GM18520 (cell line): ENCODE results near the gene PLEK2.
"Not testable (repeated sequence)": the region's sequence is repeated elsewhere in the genome, so short reads cannot be mapped to it uniquely, and the experiment has no call there.

Source experiments
- ATAC-seq: cut with Tn5 transposase; IDR thresholded peaks from one replicate; pipeline ENCODE4 v1.9.1; 2021; ENCODE audit not compliant: unreplicated experiment

Gene PLEK2

DNA sequence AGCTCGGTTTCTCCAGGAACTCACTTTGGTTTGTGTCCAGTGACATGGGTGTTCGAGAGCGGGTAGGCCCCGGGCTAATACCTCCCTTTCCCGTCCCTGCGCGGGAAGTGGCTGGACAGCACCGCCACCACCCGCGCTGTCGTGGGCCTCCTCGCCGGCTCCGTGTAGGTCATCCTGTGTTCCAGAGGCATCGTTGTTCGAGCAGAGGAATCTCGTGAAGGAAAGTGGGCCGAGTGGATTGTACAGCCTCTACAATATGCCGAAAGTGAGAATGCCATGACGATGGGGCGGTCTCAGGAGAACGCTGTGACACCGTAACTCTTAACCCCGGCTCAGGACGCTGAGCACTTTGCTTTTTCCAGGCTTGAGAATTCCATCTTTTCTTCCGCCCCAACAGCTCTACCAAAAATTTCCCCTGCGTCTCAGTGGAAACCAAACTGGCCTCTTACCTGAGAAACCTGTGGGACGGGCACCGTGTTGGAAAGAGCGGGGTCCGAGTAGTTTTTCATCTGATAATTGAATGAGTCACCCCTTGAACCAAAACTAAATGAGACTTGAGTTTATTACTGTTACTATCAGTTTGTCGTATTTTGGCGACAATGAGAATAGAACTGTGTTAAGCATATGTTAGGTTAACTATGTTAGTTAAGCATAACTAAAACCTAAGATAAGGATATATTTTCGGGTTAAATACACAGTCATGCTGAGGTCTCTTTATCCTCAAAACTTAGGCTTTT is 51.3 kb downstream of the PLEK2 start:
- no peak for ATAC-seq

DNA sequence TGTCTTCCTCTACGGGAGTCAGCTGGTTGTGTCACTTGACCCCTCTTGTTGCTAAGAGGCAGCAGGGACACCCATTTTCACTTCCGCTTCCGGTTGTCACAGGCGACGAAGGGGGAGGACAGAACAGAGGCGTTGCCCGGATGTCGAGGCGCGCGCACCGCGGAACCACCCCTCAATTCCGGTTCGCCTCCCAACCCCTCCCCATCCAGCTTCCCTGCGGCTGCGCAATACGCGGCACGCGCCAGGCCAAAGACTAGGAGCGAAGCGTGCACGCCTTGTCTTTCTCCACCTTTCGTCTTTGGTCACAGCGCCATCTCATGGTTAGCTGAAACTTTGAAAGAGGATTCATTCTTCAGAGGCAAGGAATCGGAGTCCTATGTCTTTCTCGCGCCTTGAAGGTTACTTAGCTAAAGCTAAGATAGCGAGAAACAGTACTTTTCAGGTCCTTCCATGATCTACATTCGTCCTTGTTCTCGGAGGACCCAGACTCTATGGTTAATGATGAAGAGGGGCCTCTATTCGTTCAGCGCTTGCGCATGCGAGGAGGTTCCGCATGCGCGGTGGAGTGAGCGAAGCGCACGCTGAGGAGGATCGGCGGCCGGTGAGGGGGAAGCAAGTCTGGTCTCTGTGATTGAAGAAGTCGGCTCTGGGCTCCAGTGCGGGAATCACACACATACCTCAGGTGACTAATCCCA is 52.0 kb downstream of the PLEK2 start, which contains the start of the genes ATP6V1D and EIF2S1:
TSS of gene ATP6V1D (minus strand) at position 30 of the 695 bp plus-strand sequence. CDS start 106 bp downstream, outside the sequence.
TSS of gene EIF2S1 (plus strand) at position 554 of the 695 bp plus-strand sequence. CDS start 4,440 bp downstream, outside the sequence.
- peak; percentile 87 for ATAC-seq

DNA sequence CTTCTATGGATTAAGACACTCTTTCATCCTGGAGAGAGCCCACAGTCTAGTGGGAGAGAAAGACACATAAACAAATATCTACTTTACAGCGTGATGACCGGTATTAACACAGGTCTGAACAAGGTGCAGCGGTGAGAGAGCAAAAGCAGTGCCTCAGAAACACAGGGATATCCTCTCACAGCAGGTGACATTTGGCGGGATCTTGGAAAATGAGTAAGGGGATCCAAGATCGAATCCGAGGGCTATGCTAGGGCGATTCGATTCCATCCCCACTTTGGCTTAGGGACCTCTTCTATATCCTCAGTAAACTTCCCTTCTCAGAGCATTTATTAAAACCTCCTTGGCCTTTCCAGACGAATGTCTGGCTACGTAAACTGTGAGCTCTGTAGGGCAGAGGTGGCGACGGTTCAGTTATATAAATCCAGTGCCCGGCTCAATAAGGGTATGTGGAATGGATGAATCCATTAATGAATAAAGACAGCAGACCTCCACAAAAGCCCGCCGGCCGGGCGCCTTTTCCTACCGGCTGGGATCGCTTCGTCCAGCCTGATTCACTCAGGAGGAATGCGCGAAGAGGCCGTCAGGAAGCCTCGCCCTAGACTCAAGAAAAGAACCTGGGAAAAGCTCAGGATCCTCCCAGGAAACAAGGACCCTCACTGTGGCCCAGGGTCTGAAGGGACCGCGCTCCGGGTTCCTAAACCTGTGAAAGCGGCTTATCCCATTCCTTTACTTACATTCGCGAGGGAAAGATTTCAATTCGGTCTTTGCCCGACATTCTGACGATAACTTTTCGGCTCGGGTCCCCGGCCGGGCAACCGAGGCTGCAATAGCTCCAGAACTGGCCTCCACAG is 52.8 kb downstream of the PLEK2 start:
- no peak for ATAC-seq

DNA sequence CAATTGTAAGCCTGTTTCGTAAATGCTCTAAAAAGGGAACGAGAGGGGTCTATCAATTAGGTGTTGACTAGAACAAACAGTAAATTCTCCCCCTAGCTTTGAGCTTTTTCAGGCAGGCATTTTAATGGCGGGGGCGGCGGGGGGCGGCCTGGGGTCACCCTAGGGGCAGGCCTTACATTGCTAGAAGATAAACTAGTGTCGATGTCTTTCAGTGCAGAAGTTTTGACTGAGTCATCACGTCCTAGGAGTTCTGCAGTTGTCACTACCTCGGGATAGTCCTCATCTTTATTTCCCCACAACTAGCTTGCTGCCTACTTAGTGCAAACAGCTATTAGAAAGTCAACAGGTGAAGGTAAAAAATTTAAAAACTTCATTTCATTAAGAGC is 54.0 kb downstream of the PLEK2 start:
- ATAC-seq = no peak

DNA sequence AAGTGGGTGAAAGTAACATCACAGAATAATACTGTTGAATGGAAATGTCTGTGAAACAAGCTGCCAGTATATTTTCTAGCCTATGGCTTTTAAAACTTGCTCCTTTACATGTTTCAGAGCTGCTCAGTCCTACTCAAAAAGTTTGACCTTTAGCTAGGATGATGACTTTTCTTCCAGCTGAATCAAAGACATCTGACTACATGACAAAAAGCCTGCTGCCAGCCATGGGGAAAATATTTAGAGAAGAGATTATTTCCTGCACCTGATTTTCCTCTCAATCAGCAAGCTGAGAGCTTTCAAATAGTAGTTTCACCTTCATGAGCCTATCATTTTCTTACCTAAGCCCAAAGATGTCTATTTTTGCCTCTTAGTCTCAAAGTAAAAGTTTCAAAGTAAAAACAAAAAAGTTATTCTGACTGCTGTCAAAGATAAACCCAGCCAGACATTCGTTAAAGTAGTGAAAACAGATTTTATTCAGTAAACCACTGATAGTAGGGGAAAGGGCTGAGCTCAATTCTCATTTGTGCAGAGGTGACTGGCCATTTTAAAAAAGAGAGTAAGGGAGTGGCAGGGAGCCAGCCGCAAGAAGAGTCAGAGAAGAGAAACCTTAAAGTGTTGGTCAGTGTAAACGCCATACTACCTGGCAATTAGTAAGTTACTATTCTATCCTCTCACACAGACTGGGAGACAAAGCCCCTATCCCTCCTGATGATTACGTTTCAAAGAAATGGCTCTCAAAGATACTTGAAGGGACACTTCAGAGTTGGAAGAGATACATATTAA is 54.6 kb downstream of the PLEK2 start:
- no peak for ATAC-seq

DNA sequence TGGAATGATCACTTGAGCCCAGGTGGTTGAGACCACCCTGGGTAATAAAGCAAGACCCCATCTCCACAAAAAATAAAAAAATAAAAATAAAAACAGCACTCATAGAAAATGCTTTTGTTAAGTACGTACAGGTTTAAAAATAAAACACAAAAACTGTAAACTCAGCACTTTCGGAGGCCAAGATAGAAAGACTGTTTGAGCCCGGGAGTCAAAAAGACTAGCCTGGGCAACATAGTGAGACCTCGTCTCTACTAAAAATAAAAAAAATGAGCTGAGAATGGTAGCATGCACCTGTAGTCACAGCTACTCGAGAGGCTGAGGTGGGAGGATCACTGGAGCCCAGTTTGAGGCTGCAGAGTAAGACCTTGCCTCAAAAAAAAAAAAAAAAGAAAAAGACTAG is 59.9 kb downstream of the PLEK2 start:
- no peak for ATAC-seq

DNA sequence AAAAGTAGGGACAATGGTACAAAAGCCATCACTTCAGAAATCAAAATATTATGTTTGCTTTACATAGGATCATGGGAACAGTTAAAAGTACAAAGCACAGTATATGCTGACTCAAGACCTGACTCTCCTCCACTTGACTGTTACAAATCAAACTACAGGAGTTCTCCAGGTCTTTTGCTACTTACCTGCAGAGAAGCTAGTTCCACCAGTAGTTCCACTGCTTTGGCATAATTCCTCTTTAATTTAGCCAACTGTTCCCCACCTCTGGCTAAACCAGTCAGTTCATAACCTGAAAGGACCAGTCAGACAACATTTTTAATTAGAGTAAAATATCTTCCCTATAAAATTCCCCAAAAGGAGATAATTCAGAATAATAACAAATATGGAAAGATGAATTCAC is 66.4 kb downstream of the PLEK2 start:
- no peak for ATAC-seq

DNA sequence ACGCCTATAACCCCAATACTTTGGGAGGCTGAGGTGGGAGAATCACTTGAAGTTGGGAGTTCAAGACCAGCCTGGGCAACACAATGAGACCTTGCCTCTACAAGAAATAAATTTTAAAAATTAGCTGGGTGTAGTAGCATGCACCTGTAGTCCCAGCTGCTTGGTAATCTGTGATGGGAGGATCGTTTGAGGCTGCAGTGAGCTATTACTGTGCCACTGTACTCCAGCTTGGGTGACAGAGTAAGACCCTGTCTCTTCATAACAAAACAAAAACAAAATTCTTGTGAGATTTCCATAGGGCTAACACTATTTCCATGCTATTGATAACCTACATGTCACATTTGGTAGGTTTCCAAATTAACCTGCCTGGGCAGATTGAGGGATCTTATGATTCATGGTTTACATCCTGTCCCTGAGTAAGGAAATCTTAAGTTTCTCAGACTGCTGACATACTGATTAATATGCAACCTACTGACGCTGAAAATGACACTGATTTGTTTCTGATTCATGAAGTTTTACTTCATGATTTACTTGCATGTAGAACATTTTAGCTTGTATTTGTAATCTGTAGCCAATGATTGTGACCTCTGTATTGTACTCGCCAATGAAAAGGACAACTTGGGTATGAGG is 68.2 kb downstream of the PLEK2 start:
- ATAC-seq = no peak

DNA sequence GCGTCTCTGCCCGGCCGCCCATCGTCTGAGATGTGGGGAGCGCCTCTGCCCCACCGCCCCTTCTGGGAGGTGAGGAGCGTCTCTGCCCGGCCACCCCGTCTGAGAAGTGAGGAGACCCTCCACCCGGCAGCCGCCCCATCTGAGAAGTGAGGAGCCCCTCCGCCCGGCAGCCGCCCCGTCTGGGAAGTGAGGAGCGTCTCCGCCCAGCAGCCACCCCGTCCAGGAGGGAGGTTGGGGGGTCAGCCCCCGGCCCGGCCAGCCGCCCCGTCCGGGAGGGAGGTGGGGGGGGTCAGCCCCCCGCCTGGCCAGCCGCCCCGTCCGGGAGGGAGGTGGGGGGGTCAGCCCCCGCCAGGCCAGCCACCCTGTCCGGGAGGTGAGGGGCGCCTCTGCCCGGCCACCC is 70.7 kb downstream of the PLEK2 start:
- ATAC-seq = not testable (repeated sequence)
